HG03378 (cell line): ENCODE measurements around the gene DUOX1.

Experiments used
- ATAC-seq: cut with Tn5 transposase; IDR thresholded peaks from one replicate; pipeline ENCODE4 v1.9.1; 2021; ENCODE audit warnings: mild to moderate bottlenecking, moderate library complexity; ENCODE audit not compliant: unreplicated experiment

Gene DUOX1

GRCh38 chr15:45165536-45165935, 35.7 kb downstream of the DUOX1 start:
- no peak for ATAC-seq

GRCh38 chr15:45166834-45167630, 37.2 kb downstream of the DUOX1 start:
- peak; percentile 88 for ATAC-seq

GRCh38 chr15:45167631-45168205, 37.9 kb downstream of the DUOX1 start:
- ATAC-seq = no peak

GRCh38 chr15:45168286-45168685, 38.5 kb downstream of the DUOX1 start:
- ATAC-seq = no peak

- no peak for ATAC-seq
Measured at GRCh38 chr15:45168751-45169551, 39.2 kb downstream of the DUOX1 start.

GRCh38 chr15:45169608-45170480, 40.0 kb downstream of the DUOX1 start:
- ATAC-seq = no peak

GRCh38 chr15:45171912-45172311, 42.1 kb downstream of the DUOX1 start:
- no peak for ATAC-seq

GRCh38 chr15:45174069-45174468, 44.3 kb downstream of the DUOX1 start:
- no peak for ATAC-seq

GRCh38 chr15:45174577-45174976, 44.8 kb downstream of the DUOX1 start:
- no peak for ATAC-seq

- no peak for ATAC-seq
Measured at GRCh38 chr15:45177285-45177684, 47.5 kb downstream of the DUOX1 start.

- ATAC-seq = no peak
Measured at GRCh38 chr15:45179221-45179985, 49.6 kb downstream of the DUOX1 start.

- ATAC-seq = no peak
Measured at GRCh38 chr15:45180201-45180600, 50.4 kb downstream of the DUOX1 start.

GRCh38 chr15:45180648-45181436, 51.0 kb downstream of the DUOX1 start:
- ATAC-seq = no peak

GRCh38 chr15:45181491-45182285, 51.9 kb downstream of the DUOX1 start:
- ATAC-seq = no peak

GRCh38 chr15:45182996-45183395, 53.2 kb downstream of the DUOX1 start:
- no peak for ATAC-seq

- no peak for ATAC-seq
Measured at GRCh38 chr15:45183511-45183910, 53.7 kb downstream of the DUOX1 start.

GRCh38 chr15:45184562-45185041, 54.8 kb downstream of the DUOX1 start:
- no peak for ATAC-seq

GRCh38 chr15:45185069-45185779, 55.4 kb downstream of the DUOX1 start:
- no peak for ATAC-seq
